ENCODE results near the gene MAPK1. TPM values are rescaled to one million over a fixed set of nuclear protein-coding genes. Genes with fewer than 3 reads are reported as not detected.
A peak's percentile ranks its signal among the peaks of the same experiment; 100 is the strongest.
"Not testable (repeated sequence)": the region's sequence is repeated elsewhere in the genome, so short reads cannot be mapped to it uniquely, and the experiment has no call there.

MAPK1 gene
- total RNA-seq, 1 donor from 2014 or later: 119 TPM

DNA sequence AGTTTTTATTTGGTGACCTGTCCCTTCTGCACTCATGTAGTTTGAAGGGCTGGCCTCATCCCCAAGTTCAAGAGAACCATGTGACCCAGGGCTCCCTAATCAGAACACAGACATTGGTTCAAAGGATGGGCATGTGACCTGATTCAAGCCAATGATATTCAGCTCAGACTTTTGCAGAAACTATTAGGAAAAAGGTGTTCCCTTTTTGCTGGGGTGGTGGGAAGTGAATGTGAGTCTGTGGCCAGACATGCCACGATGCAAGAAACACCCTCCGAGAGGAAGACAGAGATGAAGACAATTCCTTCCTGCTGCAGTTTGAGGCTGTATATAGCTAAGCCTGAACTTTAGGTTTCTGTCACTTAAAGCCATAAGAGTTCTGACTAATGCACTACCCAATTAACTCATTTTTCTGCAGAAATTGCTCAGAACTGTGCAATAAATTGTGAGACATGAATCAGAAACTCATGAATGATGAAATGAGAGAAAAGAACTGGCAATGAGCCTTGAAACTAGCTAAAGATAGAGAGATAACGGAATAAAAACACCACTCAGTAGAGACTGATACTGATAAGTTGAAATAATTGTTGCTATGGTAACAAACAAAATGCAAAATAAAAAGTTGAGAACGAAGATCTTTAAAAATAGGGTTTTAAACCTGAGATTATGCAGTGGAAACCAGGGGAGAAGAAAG is 9.2 kb upstream of the MAPK1 start:
- H3K4me1 Mint-ChIP-seq (ENCODE audit: unreplicated experiment): no peaks in the 10 kb centered on the region
- no peaks in the 10 kb centered on the region for H3K27me3 Mint-ChIP-seq (ENCODE audit: unreplicated experiment)
- H3K36me3 Mint-ChIP-seq (ENCODE audit: low read depth, unreplicated experiment): no peaks in the 10 kb centered on the region
- DNase-seq (ENCODE audit: low spot score): no peak
- TF ChIP-seq, protein P1, sequence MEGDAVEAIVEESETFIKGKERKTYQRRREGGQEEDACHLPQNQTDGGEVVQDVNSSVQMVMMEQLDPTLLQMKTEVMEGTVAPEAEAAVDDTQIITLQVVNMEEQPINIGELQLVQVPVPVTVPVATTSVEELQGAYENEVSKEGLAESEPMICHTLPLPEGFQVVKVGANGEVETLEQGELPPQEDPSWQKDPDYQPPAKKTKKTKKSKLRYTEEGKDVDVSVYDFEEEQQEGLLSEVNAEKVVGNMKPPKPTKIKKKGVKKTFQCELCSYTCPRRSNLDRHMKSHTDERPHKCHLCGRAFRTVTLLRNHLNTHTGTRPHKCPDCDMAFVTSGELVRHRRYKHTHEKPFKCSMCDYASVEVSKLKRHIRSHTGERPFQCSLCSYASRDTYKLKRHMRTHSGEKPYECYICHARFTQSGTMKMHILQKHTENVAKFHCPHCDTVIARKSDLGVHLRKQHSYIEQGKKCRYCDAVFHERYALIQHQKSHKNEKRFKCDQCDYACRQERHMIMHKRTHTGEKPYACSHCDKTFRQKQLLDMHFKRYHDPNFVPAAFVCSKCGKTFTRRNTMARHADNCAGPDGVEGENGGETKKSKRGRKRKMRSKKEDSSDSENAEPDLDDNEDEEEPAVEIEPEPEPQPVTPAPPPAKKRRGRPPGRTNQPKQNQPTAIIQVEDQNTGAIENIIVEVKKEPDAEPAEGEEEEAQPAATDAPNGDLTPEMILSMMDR (IDR thresholded peaks at IDR 0.05; ENCODE audit: unreplicated experiment): no peak
- H3K27ac Mint-ChIP-seq (ENCODE audit: unreplicated experiment): no peak overlapping the region
- no peaks in the 10 kb centered on the region for H3K9me3 Mint-ChIP-seq (ENCODE audit: unreplicated experiment)
- no peak overlapping the region for H3K4me3 Mint-ChIP-seq (ENCODE audit: unreplicated experiment)

DNA sequence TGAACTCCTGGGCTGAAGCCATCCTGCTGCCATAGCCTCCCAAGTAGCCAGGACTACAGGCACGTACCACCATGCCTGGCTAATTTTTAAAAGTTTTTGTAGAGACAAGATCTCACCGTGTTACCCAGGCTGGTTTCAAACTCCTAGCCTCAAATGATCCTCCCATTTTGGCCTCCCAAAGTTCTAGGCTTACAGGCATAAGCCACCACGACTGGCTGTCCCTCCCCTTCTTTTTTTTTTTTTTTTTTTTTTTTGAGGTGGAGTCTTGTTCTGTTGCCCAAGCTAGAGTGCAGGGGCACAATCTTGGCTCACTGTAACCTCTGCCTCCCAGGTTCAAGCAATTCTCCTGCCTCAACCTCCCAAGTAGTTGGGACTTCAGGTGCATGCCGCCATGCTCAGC is 7.5 kb upstream of the MAPK1 start:
- not testable (repeated sequence) for H3K27ac Mint-ChIP-seq (ENCODE audit: unreplicated experiment); H3K27me3 Mint-ChIP-seq (ENCODE audit: unreplicated experiment); H3K36me3 Mint-ChIP-seq (ENCODE audit: low read depth, unreplicated experiment); H3K4me3 Mint-ChIP-seq (ENCODE audit: unreplicated experiment); H3K4me1 Mint-ChIP-seq (ENCODE audit: unreplicated experiment); H3K9me3 Mint-ChIP-seq (ENCODE audit: unreplicated experiment); DNase-seq (ENCODE audit: low spot score)

DNA sequence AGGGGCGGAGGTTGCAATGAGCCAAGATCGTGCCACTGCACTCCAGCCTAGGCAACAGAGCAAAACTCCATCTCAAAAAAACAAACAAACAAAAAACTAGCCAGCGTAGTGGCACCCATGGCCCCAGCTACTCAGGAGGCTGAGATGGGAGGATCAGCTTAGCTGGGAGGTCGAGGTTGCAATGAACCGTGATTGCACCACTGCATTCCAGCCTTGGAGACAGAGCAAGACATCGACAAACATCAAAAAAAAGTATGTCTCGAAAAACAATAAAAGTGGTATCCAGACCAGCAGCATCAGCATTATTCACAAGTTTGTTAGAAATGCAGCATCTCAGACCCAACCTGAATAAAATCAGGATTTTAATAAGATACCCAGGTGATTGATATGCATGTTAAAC is 6.2 kb upstream of the MAPK1 start:
- H3K4me1 Mint-ChIP-seq (ENCODE audit: unreplicated experiment): no peaks in the 10 kb centered on the region
- peaks cover under 1% of the 10 kb centered on the region for H3K27me3 Mint-ChIP-seq (ENCODE audit: unreplicated experiment)
- H3K36me3 Mint-ChIP-seq (ENCODE audit: low read depth, unreplicated experiment): no peaks in the 10 kb centered on the region
- no peak overlapping the region for H3K27ac Mint-ChIP-seq (ENCODE audit: unreplicated experiment)
- H3K4me3 Mint-ChIP-seq (ENCODE audit: unreplicated experiment): no peak overlapping the region
- H3K9me3 Mint-ChIP-seq (ENCODE audit: unreplicated experiment): no peaks in the 10 kb centered on the region
- DNase-seq (ENCODE audit: low spot score): no peak
- TF ChIP-seq, protein P1 (IDR thresholded peaks at IDR 0.05; ENCODE audit: unreplicated experiment): no peak

DNA sequence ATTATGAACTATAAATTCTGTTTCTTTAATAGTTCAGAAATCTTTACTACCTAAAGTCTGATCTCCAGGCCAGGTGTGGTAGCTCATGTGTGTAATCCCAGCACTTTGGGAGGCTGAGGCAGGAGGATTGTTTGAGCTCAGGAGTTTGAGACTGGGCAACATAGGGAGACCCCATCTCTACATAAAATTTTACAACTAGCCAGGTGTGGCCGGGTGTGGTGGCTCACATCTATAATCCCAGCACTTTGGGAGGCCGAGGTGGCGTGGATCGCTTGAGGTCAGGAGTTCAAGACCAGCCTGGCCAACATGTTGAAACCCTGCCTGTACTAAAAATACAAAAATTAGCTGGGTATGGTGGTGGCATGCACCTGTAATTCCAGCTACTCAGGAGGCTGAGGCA is 5.3 kb upstream of the MAPK1 start:
- H3K9me3 Mint-ChIP-seq (ENCODE audit: unreplicated experiment); DNase-seq (ENCODE audit: low spot score); H3K36me3 Mint-ChIP-seq (ENCODE audit: low read depth, unreplicated experiment); H3K4me3 Mint-ChIP-seq (ENCODE audit: unreplicated experiment); H3K27me3 Mint-ChIP-seq (ENCODE audit: unreplicated experiment); H3K27ac Mint-ChIP-seq (ENCODE audit: unreplicated experiment); H3K4me1 Mint-ChIP-seq (ENCODE audit: unreplicated experiment): not testable (repeated sequence)

DNA sequence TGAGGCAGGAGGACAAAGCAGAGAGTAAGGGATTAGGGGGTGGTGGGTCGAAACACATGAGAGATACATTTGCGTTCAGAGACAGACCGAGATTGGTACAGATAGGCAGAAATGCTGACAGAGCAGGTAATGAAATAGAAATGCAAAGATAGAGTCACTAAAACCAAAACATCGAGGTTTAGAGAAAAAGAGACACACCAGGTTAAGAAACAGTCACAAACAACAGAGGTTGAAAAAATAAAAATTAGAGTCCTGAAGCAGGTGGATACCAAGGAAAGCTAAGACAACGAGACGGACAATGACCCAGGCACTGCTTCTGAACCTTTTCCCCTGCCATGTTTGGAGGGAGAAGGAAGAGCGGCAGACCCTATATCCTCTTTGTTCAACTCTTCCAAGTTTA is 1.2 kb upstream of the MAPK1 start:
- TF ChIP-seq, protein P1 (IDR thresholded peaks at IDR 0.05; ENCODE audit: unreplicated experiment): no peak
- Mint-ChIP-seq H3K36me3 (ENCODE audit: low read depth, unreplicated experiment) (no peaks in the 10 kb centered on the region), H3K9me3 (ENCODE audit: unreplicated experiment) (no peaks in the 10 kb centered on the region), H3K27me3 (ENCODE audit: unreplicated experiment) (peaks cover 9% of the 10 kb centered on the region), H3K4me3 (ENCODE audit: unreplicated experiment) (peak overlapping the region; percentile 87), H3K4me1 (ENCODE audit: unreplicated experiment) (peaks cover 26% of the 10 kb centered on the region), H3K27ac (ENCODE audit: unreplicated experiment) (no peak overlapping the region)
- DNase-seq (ENCODE audit: low spot score): no peak

DNA sequence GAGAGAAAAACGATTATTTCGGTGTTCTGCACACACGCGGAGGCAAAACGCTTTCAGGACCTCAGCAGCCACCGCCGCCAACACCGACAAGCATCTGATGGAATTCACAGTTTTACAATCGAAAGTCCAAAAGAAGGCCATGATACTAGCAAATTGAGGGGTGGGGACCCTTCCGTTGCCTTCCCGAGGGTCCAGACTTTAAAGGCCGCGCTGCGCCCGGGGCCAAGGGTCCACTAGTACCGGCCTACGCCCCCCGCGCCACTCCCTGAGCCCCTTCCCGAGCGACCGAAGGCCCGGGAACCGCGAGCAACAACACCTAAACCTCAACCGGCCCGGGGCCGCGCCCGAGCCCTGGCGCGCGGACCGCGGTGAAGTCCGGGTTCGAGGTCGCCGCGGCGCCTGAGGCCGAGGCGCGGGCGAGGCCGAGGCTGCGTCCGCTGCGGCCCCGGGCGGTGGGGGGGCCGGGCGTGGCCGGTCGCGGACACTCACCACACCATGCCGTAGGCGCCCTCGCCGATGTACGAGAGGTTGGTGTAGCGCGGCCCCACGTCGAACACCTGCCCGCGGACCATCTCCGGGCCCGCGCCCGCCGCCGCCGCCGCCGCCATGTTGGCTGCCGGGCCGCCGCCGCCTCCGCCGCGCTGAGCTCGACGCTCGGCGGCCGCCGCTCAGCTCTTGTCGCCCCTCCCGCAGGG is 465 bp downstream of the MAPK1 start:
- Mint-ChIP-seq H3K36me3 (ENCODE audit: low read depth, unreplicated experiment) (no peaks in the 10 kb centered on the region), H3K27me3 (ENCODE audit: unreplicated experiment) (peaks cover 9% of the 10 kb centered on the region), H3K9me3 (ENCODE audit: unreplicated experiment) (no peaks in the 10 kb centered on the region), H3K4me1 (ENCODE audit: unreplicated experiment) (peaks cover 28% of the 10 kb centered on the region), H3K4me3 (ENCODE audit: unreplicated experiment) (peak overlapping the region; percentile 96), H3K27ac (ENCODE audit: unreplicated experiment) (peak overlapping the region; percentile 81)
- DNase-seq (ENCODE audit: low spot score): no peak
- TF ChIP-seq, protein P1 (IDR thresholded peaks at IDR 0.05; ENCODE audit: unreplicated experiment): no peak
